Liver (tissue), 9 donors: ENCODE measurements around the gene PTP4A2. TPM values are rescaled to one million over a fixed set of nuclear protein-coding genes. Genes with fewer than 3 reads are reported as not detected.

Experiments
- DNase-seq: peaks from one replicate; pipeline ENCODE4 v3.0.0-alpha.2; 2017; ENCODE audit warnings: low spot score
- H3K27ac ChIP-seq, 2 donors: one replicate each; pipeline ENCODE4 v1.7.0; 2013; ENCODE audit warnings: inconsistent platforms in 2 of 2, low read length in 2 of 2, control low read depth in 1 of 2, low read depth in 1 of 2, mild to moderate bottlenecking in 1 of 2
- H3K27me3 ChIP-seq, 4 donors: one replicate each; pipeline versions ENCODE4 v1.6.1 to v1.7.0; 2013; ENCODE audit warnings: low read length in 3 of 4, inconsistent platforms in 1 of 4, mild to moderate bottlenecking in 1 of 4, moderate library complexity in 1 of 4; ENCODE audit not compliant: control insufficient read depth in 4 of 4, insufficient read depth in 4 of 4
- H3K36me3 ChIP-seq, 4 donors: one replicate each; pipeline versions ENCODE4 v1.6.1 to v1.7.0; 2013; ENCODE audit warnings: low read length in 3 of 4, mild to moderate bottlenecking in 3 of 4, low read depth in 1 of 4, moderate library complexity in 1 of 4; ENCODE audit not compliant: control insufficient read depth in 4 of 4, insufficient read depth in 3 of 4
- H3K4me1 ChIP-seq, 4 donors: one replicate each; pipeline versions ENCODE4 v1.6.1 to v1.7.0; 2013; ENCODE audit warnings: low read length in 3 of 4, mild to moderate bottlenecking in 3 of 4, moderate library complexity in 1 of 4; ENCODE audit not compliant: control insufficient read depth in 4 of 4, insufficient read depth in 4 of 4
- H3K4me3 ChIP-seq, 3 donors: one replicate each; pipeline versions ENCODE4 v1.6.1 to v1.7.0; 2013; ENCODE audit warnings: low read length in 3 of 3, control low read depth in 1 of 3, low read depth in 1 of 3, mild to moderate bottlenecking in 1 of 3
- H3K9ac ChIP-seq, 2 donors: one replicate each; pipeline ENCODE4 v1.7.0; 2013; ENCODE audit warnings: low read length in 2 of 2, mild to moderate bottlenecking in 2 of 2, moderate library complexity in 2 of 2, control low read depth in 1 of 2, low read depth in 1 of 2
- H3K9me3 ChIP-seq, 4 donors: one replicate each; pipeline versions ENCODE4 v1.6.1 to v1.7.0; 2013; ENCODE audit warnings: low read length in 3 of 4; ENCODE audit not compliant: control insufficient read depth in 4 of 4
- EGR1 ChIP-seq, 2 donors: IDR thresholded peaks; 2 replicates each; pipeline ENCODE4 v1.6.1; 2016 to 2018; ENCODE audit warnings: antibody characterized with exemption in 2 of 2, low read depth in 2 of 2
- FOXA1 ChIP-seq: IDR thresholded peaks from 2 replicates; pipeline ENCODE4 v1.6.1; 2016; ENCODE audit warnings: antibody characterized with exemption
- FOXA2 ChIP-seq: IDR thresholded peaks from 2 replicates; pipeline ENCODE4 v1.6.1; 2016; ENCODE audit warnings: antibody characterized with exemption
- GABPA ChIP-seq, 2 donors: IDR thresholded peaks in 1 of 2; conservative IDR thresholded peaks in 1 of 2; 2 replicates each; pipeline ENCODE4 v1.6.1; 2016; ENCODE audit warnings: antibody characterized with exemption in 2 of 2, mild to moderate bottlenecking in 1 of 2, moderate library complexity in 1 of 2
- HNF4A ChIP-seq, 2 donors: conservative IDR thresholded peaks; 2 replicates each; pipeline ENCODE4 v1.6.1; 2016; ENCODE audit warnings: antibody characterized with exemption in 2 of 2, mild to moderate bottlenecking in 2 of 2
- HNF4G ChIP-seq: IDR thresholded peaks from 2 replicates; pipeline ENCODE4 v1.6.1; 2016; ENCODE audit warnings: antibody characterized with exemption
- JUND ChIP-seq, 2 donors: IDR thresholded peaks; 2 replicates each; pipeline ENCODE4 v1.6.1; 2016; ENCODE audit warnings: antibody characterized with exemption in 2 of 2
- NR2F2 ChIP-seq: IDR thresholded peaks from 2 replicates; pipeline ENCODE4 v1.6.1; 2016; ENCODE audit warnings: antibody characterized with exemption
- RAD21 ChIP-seq, 2 donors: IDR thresholded peaks; 2 replicates each; pipeline ENCODE4 v1.6.1; 2016; ENCODE audit warnings: antibody characterized with exemption in 2 of 2, mild to moderate bottlenecking in 2 of 2
- RXRA ChIP-seq, 2 donors: IDR thresholded peaks; 2 replicates each; pipeline ENCODE4 v1.6.1; 2017 to 2018; ENCODE audit warnings: antibody characterized with exemption in 2 of 2, mild to moderate bottlenecking in 1 of 2
- SP1 ChIP-seq: IDR thresholded peaks from 2 replicates; pipeline ENCODE4 v1.6.1; 2018; ENCODE audit warnings: antibody characterized with exemption, mild to moderate bottlenecking
- YY1 ChIP-seq: IDR thresholded peaks from 2 replicates; pipeline ENCODE4 v1.6.1; 2016; ENCODE audit warnings: antibody characterized with exemption, mild to moderate bottlenecking
- WGBS: extraction: QIAGEN DNeasy Blood & Tissue Kit; methylation state at CpG from one replicate; pipeline ENCODE4 v1.1.7; 2013; 5-methylcytosine and 5-hydroxymethylcytosine counted together
- polyA plus RNA-seq, 2 donors: library from polyadenylated mRNA; stranded (reverse) in 1 of 2; unstranded in 1 of 2; fragments of 200-250 nt in 1 of 2; fragments of >200 nt in 1 of 2; fragmentation: Nextera tagmentation in 1 of 2; extraction: Ambion mirVana in 1 of 2; gene quantifications; one replicate each; pipeline versions ENCODE4 v1.2.1 to v1.2.3, GENCODE V29; 2013 to 2015
- total RNA-seq, 2 donors: library from RNA; depleted of rRNA; stranded (reverse); fragments of >200 nt; gene quantifications; one replicate each; pipeline ENCODE4 v1.2.3, GENCODE V29; 2014
- TF ChIP-seq, protein P1 (sequence below): IDR thresholded peaks from 2 replicates; pipeline ENCODE4 v1.6.1; 2016; ENCODE audit warnings: antibody characterized with exemption, mild to moderate bottlenecking
- TF ChIP-seq, protein P2 (sequence below): fragments of 150-350 bp; IDR thresholded peaks from 2 replicates; pipeline ENCODE4 v1.5.1; 2017; ENCODE audit warnings: improper control_type of control experiment, low read depth, low read length; ENCODE audit not compliant: missing input control
- TF ChIP-seq, protein P3 (sequence below): IDR thresholded peaks from 2 replicates; pipeline ENCODE4 v1.6.1; 2016; ENCODE audit warnings: antibody characterized with exemption
- TF ChIP-seq, protein P4 (sequence below): IDR thresholded peaks from 2 replicates; pipeline ENCODE4 v1.6.1; 2016; ENCODE audit warnings: antibody characterized with exemption
- donor health status: healthy.
- donor health status: healthy.
- donor health status: healthy.
- donor health status: healthy.
- donor health status: healthy.

Gene PTP4A2
- total and polyA plus RNA-seq, 4 donors: 47.7 to 98.1 (median 71.9) TPM

DNA sequence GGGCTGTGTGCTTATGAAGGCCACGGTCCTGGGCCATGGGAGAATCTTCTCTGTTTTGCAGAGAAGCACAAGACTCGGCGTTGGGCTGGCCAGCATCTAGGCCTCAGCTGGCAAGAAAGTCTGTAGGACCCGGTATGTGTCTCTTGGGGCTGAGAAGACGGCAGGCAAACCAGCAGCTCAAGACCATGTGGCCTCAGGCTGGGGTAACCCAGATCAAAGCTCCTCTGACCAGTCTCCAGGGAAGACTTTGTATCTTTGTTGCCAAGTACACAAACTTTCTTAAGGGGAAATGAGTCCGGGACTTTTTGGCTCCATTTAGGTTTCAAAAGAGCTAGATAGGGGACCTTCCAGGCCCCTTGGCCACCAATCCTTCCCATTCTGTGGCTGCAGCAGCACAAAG is 60.1 kb downstream of the PTP4A2 start:
- 90% methylated on average over 6 of the region's 6 CpGs for WGBS

DNA sequence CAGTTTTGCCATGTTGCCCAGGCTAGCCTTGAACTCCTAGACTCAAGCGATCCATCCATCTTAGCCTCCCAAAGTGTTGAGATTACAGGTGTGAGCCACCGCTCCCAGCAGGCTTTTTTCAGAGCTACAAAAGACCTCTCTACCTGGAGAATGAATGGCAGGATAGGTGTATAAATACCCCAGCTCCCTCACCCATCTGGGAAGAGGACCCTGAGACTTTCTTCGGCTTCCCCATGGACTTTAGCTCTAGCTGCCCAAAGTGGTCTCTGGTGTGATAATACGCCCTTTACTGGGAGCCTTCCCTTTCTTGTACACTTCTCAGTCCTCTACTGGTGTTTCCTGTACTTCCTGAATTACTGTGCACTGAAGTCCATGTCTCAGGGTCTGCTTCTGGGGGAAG is 60.6 kb downstream of the PTP4A2 start:
- Histone ChIP-seq H3K9me3 (no peaks in the 10 kb centered on the region), H3K27ac (no peak overlapping the region)

More for the DNA sequence above, 60.1 kb downstream of the PTP4A2 start:
- H3K4me3 ChIP-seq: no peak overlapping the region
- peaks cover 4 to 17% (median 10%) of the 10 kb centered on the region in 4 donors for H3K4me1 ChIP-seq
- TF ChIP-seq HNF4G: no peak
- TF ChIP-seq HNF4A (conservative IDR thresholded peaks at IDR 0.05): no peak
- TF ChIP-seq, protein P1, sequence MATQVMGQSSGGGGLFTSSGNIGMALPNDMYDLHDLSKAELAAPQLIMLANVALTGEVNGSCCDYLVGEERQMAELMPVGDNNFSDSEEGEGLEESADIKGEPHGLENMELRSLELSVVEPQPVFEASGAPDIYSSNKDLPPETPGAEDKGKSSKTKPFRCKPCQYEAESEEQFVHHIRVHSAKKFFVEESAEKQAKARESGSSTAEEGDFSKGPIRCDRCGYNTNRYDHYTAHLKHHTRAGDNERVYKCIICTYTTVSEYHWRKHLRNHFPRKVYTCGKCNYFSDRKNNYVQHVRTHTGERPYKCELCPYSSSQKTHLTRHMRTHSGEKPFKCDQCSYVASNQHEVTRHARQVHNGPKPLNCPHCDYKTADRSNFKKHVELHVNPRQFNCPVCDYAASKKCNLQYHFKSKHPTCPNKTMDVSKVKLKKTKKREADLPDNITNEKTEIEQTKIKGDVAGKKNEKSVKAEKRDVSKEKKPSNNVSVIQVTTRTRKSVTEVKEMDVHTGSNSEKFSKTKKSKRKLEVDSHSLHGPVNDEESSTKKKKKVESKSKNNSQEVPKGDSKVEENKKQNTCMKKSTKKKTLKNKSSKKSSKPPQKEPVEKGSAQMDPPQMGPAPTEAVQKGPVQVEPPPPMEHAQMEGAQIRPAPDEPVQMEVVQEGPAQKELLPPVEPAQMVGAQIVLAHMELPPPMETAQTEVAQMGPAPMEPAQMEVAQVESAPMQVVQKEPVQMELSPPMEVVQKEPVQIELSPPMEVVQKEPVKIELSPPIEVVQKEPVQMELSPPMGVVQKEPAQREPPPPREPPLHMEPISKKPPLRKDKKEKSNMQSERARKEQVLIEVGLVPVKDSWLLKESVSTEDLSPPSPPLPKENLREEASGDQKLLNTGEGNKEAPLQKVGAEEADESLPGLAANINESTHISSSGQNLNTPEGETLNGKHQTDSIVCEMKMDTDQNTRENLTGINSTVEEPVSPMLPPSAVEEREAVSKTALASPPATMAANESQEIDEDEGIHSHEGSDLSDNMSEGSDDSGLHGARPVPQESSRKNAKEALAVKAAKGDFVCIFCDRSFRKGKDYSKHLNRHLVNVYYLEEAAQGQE: no peak
- no peak for TF ChIP-seq SP1
- no peak for TF ChIP-seq NR2F2
- no peak for TF ChIP-seq RAD21 (IDR thresholded peaks at IDR 0.05)
- TF ChIP-seq JUND (IDR thresholded peaks at IDR 0.05): no peak
- TF ChIP-seq, protein P2, sequence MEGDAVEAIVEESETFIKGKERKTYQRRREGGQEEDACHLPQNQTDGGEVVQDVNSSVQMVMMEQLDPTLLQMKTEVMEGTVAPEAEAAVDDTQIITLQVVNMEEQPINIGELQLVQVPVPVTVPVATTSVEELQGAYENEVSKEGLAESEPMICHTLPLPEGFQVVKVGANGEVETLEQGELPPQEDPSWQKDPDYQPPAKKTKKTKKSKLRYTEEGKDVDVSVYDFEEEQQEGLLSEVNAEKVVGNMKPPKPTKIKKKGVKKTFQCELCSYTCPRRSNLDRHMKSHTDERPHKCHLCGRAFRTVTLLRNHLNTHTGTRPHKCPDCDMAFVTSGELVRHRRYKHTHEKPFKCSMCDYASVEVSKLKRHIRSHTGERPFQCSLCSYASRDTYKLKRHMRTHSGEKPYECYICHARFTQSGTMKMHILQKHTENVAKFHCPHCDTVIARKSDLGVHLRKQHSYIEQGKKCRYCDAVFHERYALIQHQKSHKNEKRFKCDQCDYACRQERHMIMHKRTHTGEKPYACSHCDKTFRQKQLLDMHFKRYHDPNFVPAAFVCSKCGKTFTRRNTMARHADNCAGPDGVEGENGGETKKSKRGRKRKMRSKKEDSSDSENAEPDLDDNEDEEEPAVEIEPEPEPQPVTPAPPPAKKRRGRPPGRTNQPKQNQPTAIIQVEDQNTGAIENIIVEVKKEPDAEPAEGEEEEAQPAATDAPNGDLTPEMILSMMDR: no peak
- TF ChIP-seq FOXA1: no peak
- no peak for TF ChIP-seq FOXA2
- no peak for TF ChIP-seq RXRA (IDR thresholded peaks at IDR 0.05)
- H3K9me3 ChIP-seq: no peaks in the 10 kb centered on the region
- H3K36me3 ChIP-seq: no peaks in the 10 kb centered on the region
- H3K27me3 ChIP-seq: no peaks in the 10 kb centered on the region
- no peak overlapping the region for H3K9ac ChIP-seq
- no peak for DNase-seq
- no peak overlapping the region for H3K27ac ChIP-seq

More for the DNA sequence above, 60.6 kb downstream of the PTP4A2 start:
- TF ChIP-seq SP1 (no peak), GABPA (IDR thresholded peaks at IDR 0.05 in 1 of 2, conservative IDR thresholded peaks at IDR 0.05 in 1 of 2) (no peak), HNF4A (conservative IDR thresholded peaks at IDR 0.05) (no peak), YY1 (no peak), RAD21 (IDR thresholded peaks at IDR 0.05) (no peak), HNF4G (no peak), EGR1 (IDR thresholded peaks at IDR 0.05; ENCODE audit: low read depth in 2 of 2) (no peak), RXRA (IDR thresholded peaks at IDR 0.05) (no peak), NR2F2 (no peak), FOXA2 (no peak), JUND (IDR thresholded peaks at IDR 0.05) (no peak)
- TF ChIP-seq, protein P3, sequence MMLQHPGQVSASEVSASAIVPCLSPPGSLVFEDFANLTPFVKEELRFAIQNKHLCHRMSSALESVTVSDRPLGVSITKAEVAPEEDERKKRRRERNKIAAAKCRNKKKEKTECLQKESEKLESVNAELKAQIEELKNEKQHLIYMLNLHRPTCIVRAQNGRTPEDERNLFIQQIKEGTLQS: no peak
- TF ChIP-seq, protein P2: no peak
- TF ChIP-seq, protein P4, sequence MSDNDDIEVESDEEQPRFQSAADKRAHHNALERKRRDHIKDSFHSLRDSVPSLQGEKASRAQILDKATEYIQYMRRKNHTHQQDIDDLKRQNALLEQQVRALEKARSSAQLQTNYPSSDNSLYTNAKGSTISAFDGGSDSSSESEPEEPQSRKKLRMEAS: no peak
- TF ChIP-seq, protein P1: no peak
- Histone ChIP-seq H3K9ac (no peak overlapping the region), H3K36me3 (no peaks in the 10 kb centered on the region), H3K4me3 (no peak overlapping the region), H3K27me3 (no peaks in the 10 kb centered on the region), H3K4me1 (peaks cover 4 to 17% (median 10%) of the 10 kb centered on the region in 4 donors)
- 91% methylated on average over 4 of the region's 4 CpGs for WGBS
- no peak for DNase-seq
